Stimulated activated CD8-positive, alpha-beta memory T cell treated with anti-CD3 and anti-CD28 coated beads, Interleukin-15, amount 100 ng/mL, for 4 hours (primary cell): Measurements from ENCODE around the gene CDC42SE2.

Experiments
- DNase-seq, 2 donors: peaks; one replicate each; pipeline ENCODE4 v3.0.0-alpha.2; 2020; ENCODE audit warnings: low read depth in 2 of 2

CDC42SE2 gene

GRCh38 chr5:131433109-131433508 is 169.3 kb downstream of the CDC42SE2 start:
- no peak for DNase-seq

GRCh38 chr5:131436081-131436480 is 172.2 kb downstream of the CDC42SE2 start:
- DNase-seq: no peak

GRCh38 chr5:131441184-131441583 is 177.3 kb downstream of the CDC42SE2 start:
- DNase-seq: no peak
